ENCODE data around the gene ANKDD1A. TPM values are rescaled to one million over a fixed set of nuclear protein-coding genes. Genes with fewer than 3 reads are reported as not detected.

Gene ANKDD1A
- total RNA-seq, 2 donors from 2014 or later = 0.96 to 2.2 TPM

DNA sequence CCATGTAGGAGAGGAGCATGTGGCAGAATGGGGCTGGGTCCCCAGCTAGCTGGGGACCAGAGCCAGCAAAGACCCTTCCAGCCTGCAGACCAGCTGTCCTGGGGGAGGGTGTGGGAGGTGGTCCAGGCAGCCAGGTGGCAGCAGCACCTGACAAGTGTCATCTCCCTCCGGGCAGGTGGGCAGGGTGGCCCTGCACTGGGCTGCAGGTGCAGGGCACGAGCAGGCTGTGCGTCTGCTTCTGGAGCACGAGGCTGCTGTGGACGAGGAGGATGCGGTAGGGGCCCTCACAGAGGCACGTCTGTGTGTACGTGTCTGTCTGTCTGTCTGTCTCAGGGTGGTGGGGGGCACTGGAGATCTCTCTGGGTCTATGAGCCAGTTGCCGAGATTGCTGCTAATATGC lies 5.5 kb downstream of the ANKDD1A start:
- Histone ChIP-seq H3K27me3 (no peaks in the 10 kb centered on the region), H3K9me3 (no peaks in the 10 kb centered on the region), H3K36me3 (no peaks in the 10 kb centered on the region), H3K27ac (no peak overlapping the region), H3K4me1 (peaks cover 0 to 15% of the 10 kb centered on the region in 2 donors), H3K4me3 (no peak overlapping the region)
- TF ChIP-seq, protein P1, sequence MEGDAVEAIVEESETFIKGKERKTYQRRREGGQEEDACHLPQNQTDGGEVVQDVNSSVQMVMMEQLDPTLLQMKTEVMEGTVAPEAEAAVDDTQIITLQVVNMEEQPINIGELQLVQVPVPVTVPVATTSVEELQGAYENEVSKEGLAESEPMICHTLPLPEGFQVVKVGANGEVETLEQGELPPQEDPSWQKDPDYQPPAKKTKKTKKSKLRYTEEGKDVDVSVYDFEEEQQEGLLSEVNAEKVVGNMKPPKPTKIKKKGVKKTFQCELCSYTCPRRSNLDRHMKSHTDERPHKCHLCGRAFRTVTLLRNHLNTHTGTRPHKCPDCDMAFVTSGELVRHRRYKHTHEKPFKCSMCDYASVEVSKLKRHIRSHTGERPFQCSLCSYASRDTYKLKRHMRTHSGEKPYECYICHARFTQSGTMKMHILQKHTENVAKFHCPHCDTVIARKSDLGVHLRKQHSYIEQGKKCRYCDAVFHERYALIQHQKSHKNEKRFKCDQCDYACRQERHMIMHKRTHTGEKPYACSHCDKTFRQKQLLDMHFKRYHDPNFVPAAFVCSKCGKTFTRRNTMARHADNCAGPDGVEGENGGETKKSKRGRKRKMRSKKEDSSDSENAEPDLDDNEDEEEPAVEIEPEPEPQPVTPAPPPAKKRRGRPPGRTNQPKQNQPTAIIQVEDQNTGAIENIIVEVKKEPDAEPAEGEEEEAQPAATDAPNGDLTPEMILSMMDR (IDR thresholded peaks at IDR 0.05) = no peak
- DNase-seq (ENCODE audit: low spot score) = no peak

DNA sequence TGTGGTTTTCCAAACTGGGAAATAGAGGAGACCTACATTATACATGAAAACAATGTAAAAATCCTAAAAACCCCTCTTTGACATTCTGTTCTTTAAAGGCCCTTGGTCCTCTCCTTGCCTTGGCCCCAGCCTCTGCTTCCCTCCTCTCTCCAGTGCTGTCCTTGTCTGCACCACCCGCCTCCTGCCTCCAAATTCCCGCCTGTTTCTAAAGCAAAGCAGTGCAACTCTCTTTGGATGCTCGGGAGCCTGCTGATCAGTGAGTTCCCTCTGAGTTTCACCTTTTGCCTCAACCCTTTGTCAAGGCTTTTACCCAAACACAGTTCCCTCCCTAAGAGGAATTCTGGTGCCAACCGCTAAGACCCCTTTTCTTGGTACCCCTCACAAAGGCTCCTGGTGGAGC lies 8.0 kb downstream of the ANKDD1A start:
- TF ChIP-seq, protein P1 (IDR thresholded peaks at IDR 0.05) = no peak
- Histone ChIP-seq H3K4me3 (no peak overlapping the region), H3K36me3 (no peaks in the 10 kb centered on the region), H3K4me1 (peaks cover 0 to 11% of the 10 kb centered on the region in 2 donors), H3K27ac (no peak overlapping the region), H3K27me3 (no peaks in the 10 kb centered on the region), H3K9me3 (no peaks in the 10 kb centered on the region)
- no peak for DNase-seq (ENCODE audit: low spot score)

DNA sequence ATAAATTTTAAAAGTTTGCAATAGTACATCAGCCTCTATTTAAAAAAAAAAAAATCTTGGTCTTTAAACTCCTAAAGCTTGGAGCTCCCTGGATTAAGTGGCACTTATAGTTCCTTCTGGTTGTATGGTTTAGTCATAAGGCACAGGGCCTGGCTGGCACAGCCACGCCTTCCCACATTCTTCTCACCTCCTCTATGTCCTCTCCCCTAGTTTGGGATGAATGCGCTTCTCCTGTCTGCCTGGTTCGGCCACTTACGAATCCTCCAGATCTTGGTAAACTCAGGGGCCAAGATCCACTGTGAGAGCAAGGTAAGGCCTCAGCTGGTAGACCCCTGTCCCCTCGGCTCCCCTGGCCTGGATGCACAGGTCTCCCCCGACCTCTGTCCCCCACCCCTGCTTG lies 10.0 kb downstream of the ANKDD1A start:
- Histone ChIP-seq H3K27ac (peak overlapping the region; percentile 42 to 57), H3K4me1 (peaks cover 0 to 11% of the 10 kb centered on the region in 2 donors), H3K9me3 (no peaks in the 10 kb centered on the region), H3K36me3 (no peaks in the 10 kb centered on the region), H3K27me3 (no peaks in the 10 kb centered on the region), H3K4me3 (no peak overlapping the region)
- TF ChIP-seq, protein P1 (IDR thresholded peaks at IDR 0.05) = no peak
- no peak for DNase-seq (ENCODE audit: low spot score)

DNA sequence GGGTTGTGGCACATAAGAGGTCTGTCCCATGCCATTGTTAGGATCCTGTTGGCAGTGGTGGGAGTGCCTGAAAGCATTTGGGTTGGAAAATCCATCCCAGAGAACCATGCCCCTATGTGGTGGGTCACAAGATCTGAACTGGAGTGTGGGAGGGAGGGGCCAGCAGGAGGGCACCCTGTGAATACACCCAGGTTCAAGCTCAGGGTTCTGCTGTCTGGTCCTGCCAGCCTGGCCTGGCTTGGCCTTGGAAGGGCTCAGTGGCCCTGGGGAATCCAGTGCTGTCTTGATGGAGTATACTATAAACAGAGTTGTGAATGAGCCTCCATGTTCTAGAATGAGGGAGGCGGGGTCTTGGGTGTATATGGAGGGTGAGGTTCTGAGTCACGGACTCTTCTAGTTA lies 11.8 kb downstream of the ANKDD1A start:
- H3K9me3 ChIP-seq = no peaks in the 10 kb centered on the region
- TF ChIP-seq, protein P1 (IDR thresholded peaks at IDR 0.05) = no peak
- H3K36me3 ChIP-seq = no peaks in the 10 kb centered on the region
- H3K4me3 ChIP-seq = no peak overlapping the region
- H3K27ac ChIP-seq = no peak overlapping the region
- H3K27me3 ChIP-seq = no peaks in the 10 kb centered on the region
- no peak for DNase-seq (ENCODE audit: low spot score)
- H3K4me1 ChIP-seq = peaks cover 0 to 17% of the 10 kb centered on the region in 2 donors

DNA sequence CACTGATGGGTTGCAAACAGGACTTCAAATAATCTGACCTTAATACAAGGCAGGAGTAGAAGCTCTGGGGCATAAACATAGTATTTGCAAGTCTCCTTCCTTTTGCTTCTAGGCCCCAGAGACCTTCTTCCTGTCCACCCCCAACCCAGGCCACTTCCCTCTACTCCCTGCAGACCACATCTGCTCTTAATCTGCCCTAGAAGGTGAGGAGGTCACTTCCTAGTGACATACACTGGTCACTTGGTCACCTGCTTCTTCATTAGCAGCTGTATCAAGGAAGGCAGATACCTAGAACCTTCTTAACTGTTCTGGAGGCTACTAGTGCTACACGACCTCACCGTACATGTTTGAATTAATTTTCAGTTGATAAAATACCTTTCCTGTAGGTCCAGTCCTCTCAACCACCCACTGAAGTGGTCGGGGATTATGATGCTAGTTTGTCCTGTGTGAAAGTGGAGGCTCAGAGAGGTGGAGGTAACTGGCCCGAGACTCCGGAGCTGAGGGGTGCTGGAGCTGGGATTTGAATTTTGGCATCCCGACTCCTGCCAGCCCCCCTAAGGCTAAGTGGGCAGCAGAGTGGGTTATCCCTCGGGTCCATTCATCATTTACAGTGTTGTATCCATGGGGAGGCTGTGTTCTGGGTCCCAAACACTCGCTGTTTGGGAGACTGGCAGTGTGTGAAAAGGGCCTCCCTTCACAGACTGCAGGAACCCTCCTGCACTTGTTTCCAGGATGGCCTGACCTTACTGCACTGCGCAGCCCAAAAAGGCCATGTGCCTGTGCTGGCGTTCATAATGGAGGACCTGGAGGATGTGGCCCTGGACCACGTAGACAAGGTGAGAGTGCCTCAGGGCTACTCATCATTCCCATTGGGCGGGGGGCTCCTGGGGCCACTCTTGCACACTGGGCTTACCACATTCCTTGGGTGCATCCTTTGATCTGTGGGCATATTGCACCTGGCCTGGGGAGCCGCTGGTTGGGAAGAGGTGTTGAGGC lies 13.9 kb downstream of the ANKDD1A start:
- TF ChIP-seq, protein P1 (IDR thresholded peaks at IDR 0.05) = no peak
- no peaks in the 10 kb centered on the region for H3K36me3 ChIP-seq
- H3K27me3 ChIP-seq = no peaks in the 10 kb centered on the region
- H3K4me1 ChIP-seq = peaks cover 0 to 21% of the 10 kb centered on the region in 2 donors
- H3K9me3 ChIP-seq = no peaks in the 10 kb centered on the region
- DNase-seq (ENCODE audit: low spot score) = no peak
- no peak overlapping the region for H3K4me3 ChIP-seq
- H3K27ac ChIP-seq = no peak overlapping the region
